Immature natural killer cell (primary cell): ENCODE results near the gene HOXD4. TPM values are rescaled to one million over a fixed set of nuclear protein-coding genes. Genes with fewer than 3 reads are reported as not detected.

Experiments used
- DNase-seq, 3 donors: peaks; one replicate each; pipeline ENCODE4 v3.0.0; 2022; ENCODE audit warnings: mixed read lengths in 1 of 3
- H3K27ac Mint-ChIP-seq, 6 donors: one replicate each; pipeline ENCODE4 v1.8.0; 2020; ENCODE audit warnings: mixed read lengths in 6 of 6, mild to moderate bottlenecking in 5 of 6, inconsistent platforms in 4 of 6, moderate library complexity in 3 of 6
- H3K27me3 Mint-ChIP-seq, 3 donors: one replicate each; pipeline ENCODE4 v1.8.0; 2020 to 2021; ENCODE audit warnings: low read depth in 3 of 3, mild to moderate bottlenecking in 3 of 3, mixed read lengths in 3 of 3, moderate library complexity in 3 of 3, inconsistent platforms in 1 of 3
- H3K36me3 Mint-ChIP-seq, 3 donors: one replicate each; pipeline ENCODE4 v1.8.0; 2020; ENCODE audit warnings: mixed read lengths in 3 of 3, inconsistent platforms in 2 of 3, mild to moderate bottlenecking in 2 of 3
- H3K4me1 Mint-ChIP-seq, 2 donors: one replicate each; pipeline ENCODE4 v1.8.0; 2020; ENCODE audit warnings: inconsistent platforms in 2 of 2, mild to moderate bottlenecking in 2 of 2, mixed read lengths in 2 of 2, moderate library complexity in 1 of 2
- H3K4me3 Mint-ChIP-seq, 5 donors: one replicate each; pipeline ENCODE4 v1.8.0; 2020; ENCODE audit warnings: mild to moderate bottlenecking in 5 of 5, mixed read lengths in 5 of 5, inconsistent platforms in 3 of 5, moderate library complexity in 3 of 5
- H3K9me3 Mint-ChIP-seq, 6 donors: one replicate each; pipeline ENCODE4 v1.8.0; 2020; ENCODE audit warnings: mild to moderate bottlenecking in 6 of 6, mixed read lengths in 6 of 6, inconsistent platforms in 4 of 6, moderate library complexity in 3 of 6
- polyA plus RNA-seq, 3 donors: library from polyadenylated mRNA; unstranded; fragments of 300-500 nt; fragmentation: Illumina TruSeq; gene quantifications; one replicate each; pipeline ENCODE4 v1.2.3, GENCODE V29; 2021

HOXD4 gene
- polyA plus RNA-seq, 3 donors from 2014 or later, result not detected

DNA sequence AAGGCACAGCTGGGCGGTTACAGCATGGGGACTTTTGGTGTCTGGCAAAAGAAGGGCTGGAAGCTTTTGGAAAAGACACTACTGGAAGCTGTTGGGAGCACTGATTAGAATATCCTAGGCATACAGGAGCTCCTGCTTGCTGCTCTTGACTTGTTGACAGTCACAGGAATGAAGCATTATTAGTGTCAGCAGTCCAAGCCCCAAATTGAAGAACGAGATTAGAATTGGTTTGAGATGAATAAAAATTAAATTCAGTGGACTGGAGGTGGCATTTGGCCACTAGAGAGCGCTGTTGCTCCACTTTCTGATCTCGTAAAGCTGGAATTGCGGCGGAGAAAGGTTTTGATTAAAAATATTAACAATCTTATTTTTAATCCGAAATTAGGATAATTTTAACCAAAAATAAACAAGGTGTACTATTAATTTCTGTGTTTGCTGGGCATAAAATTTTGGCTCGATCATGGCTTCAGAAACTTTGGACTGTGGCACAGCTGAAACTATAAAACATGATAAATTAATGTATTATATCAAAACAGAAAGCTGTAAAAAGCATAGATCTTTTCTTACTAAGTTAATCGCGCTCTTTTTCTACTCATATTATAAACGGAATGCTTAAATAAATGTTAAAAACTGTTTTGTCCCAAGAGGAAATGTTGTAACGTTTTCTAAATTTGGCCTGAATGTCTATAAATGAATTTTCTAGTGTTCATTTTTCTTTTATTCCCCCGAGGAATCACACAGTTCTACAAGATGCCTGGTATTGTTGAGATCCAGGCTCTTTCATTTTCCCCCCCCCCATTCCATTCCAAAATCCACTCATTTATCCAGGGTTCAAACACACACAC is 24.2 kb upstream of the HOXD4 start:
- Mint-ChIP-seq H3K9me3 (peaks cover 0 to 9% (median 1%) of the 10 kb centered on the region in 6 donors), H3K36me3 (peaks cover 0 to 2% (median 0%) of the 10 kb centered on the region in 3 donors), H3K4me3 (peak overlapping the region in 1 of 5 donors; percentile 14), H3K27me3 (peaks cover 56 to 70% (median 69%) of the 10 kb centered on the region in 3 donors), H3K27ac (peak overlapping the region in 1 of 6 donors; percentile 15), H3K4me1 (peaks cover 30 to 46% of the 10 kb centered on the region in 2 donors)
- peak; percentile 44 to 59 (median 53) for DNase-seq

DNA sequence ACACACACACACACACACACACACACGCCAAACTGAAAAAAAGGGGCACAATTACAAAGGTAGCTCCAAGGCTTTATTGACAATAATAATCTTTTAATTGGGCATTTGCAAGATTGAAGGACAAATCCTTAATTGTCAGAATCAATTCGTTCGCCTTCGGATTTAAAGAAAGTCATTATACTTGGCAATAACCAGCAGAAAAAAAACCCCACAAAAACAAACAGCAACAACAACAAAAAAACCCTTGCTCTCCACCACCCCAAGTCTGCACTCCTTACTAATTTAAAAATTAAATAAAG is 23.6 kb upstream of the HOXD4 start:
- Mint-ChIP-seq H3K27ac (no peak overlapping the region), H3K9me3 (peaks cover 0 to 9% (median 3%) of the 10 kb centered on the region in 6 donors), H3K36me3 (peaks cover 0 to 5% (median 0%) of the 10 kb centered on the region in 3 donors), H3K4me1 (peaks cover 32 to 52% of the 10 kb centered on the region in 2 donors), H3K4me3 (peak overlapping the region in 1 of 5 donors; percentile 60), H3K27me3 (peaks cover 57 to 73% (median 72%) of the 10 kb centered on the region in 3 donors)
- no peak for DNase-seq

DNA sequence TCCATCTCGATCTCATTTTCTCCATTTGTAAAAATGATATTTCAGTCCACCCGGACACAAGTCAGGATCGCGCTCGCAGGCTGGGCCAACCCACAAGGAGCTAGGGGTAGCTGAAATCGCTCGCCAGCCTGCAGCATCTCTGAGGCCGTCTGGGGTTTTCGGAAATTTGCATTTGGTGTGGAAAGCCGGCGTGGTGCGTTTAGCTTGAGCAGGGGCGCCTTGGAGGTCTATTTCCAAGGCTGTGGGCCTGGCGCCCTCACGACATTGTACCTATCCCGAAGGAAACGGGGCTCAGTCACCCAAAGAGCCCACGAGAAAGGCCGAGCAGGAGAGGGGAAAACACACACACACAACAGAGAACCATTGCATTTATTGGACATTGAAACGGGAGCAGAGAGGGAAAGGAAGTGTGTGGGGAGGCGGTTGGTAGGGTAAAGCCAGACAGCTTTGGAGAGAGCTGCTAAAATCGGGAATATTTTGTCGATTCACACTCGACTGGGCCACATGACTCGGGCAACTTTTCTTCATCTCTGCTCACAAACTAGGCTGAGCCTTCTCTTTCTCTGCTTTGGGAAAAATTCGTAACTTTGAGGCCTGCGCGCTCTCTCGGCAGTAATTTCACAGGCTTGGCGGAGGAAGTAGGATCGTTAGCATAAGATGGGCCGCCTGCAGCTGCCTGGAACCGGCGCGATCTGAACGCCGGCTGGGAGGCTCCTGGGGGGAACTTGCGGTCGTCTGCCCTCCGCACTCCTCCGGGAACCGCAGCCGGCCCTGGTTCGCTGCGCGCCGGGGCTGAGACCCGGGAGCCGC is 23.0 kb upstream of the HOXD4 start:
- peak overlapping the region; percentile 33 to 64 (median 50) for H3K4me3 Mint-ChIP-seq
- peaks cover 0 to 10% (median 3%) of the 10 kb centered on the region in 6 donors for H3K9me3 Mint-ChIP-seq
- H3K4me1 Mint-ChIP-seq, result peaks cover 32 to 55% of the 10 kb centered on the region in 2 donors
- DNase-seq, result no peak
- H3K36me3 Mint-ChIP-seq, result peaks cover 0 to 5% (median 0%) of the 10 kb centered on the region in 3 donors
- H3K27me3 Mint-ChIP-seq, result peaks cover 57 to 79% (median 78%) of the 10 kb centered on the region in 3 donors
- peak overlapping the region in 3 of 6 donors; percentile 28 to 84 (median 69) for H3K27ac Mint-ChIP-seq

DNA sequence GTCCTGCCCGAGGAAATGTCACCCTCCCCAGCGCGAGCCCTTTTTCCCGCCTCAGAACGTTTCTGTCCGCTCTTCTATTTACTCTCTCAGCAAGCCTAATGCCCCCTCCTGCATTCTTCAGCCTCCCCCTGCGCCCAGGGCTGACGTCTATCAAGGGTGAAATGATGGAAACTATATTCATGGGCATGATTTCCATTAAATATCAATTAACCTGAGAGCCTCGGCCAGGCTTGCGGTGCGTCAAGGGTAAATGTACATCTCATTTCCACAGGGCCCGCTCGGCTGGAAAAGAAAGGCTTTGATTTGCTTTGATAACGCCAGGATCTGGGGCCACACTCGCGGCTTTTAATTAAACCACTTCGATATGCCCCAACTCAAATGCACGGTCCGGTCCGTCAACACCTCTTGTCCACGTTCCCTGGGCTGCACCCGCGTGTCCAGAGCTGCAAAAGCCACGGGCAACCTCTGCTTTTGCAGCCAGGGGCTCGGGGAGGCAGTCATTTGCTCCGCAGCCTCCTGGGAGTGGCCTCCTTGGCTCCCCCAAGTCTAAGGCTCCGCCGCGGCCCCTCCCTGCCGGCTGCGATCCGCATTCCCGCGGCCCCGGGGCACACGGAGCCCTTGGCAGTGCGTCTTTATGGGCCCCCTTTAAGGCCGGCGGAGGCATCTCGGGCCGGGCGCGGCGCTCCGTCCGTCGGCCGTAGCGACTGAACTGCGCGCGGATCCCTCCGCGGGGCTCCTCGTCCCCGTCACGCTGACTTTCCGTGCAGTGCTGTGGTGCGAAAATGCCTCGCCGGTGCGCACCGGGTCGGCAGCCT is 22.2 kb upstream of the HOXD4 start, which contains the start of gene HOXD8:
TSS of gene HOXD8 (plus strand) at position 724 of the 815 bp plus-strand sequence. CDS start 662 bp downstream, outside the sequence.
- H3K9me3 Mint-ChIP-seq, result peaks cover 0 to 15% (median 3%) of the 10 kb centered on the region in 6 donors
- H3K4me1 Mint-ChIP-seq, result peaks cover 26 to 50% of the 10 kb centered on the region in 2 donors
- H3K36me3 Mint-ChIP-seq, result peaks cover 0 to 5% (median 0%) of the 10 kb centered on the region in 3 donors
- no peak for DNase-seq
- H3K27ac Mint-ChIP-seq, result peak within 1 kb of the TSS in 2 of 6 donors; percentile 69 to 84
- peaks cover 54 to 79% (median 78%) of the 10 kb centered on the region in 3 donors for H3K27me3 Mint-ChIP-seq
- peak within 1 kb of the TSS; percentile 67 to 82 (median 71) for H3K4me3 Mint-ChIP-seq

DNA sequence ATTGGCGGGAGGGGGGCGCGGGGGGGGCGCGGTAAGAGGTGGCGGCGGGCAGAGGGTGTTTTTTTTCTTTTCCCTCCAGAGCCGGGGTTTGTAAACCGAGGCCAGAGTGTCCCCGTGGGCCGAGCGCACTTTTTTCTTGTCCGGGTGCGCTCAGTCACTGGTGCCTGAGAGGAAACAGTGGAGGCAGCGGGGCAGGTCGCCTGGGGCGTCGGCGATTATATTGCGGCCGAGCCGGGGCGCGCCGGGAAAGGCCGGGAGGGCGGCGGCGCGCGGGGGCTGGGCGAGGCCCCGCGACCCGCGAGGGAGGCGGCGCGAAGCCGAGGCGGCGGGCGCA is 21.6 kb upstream of the HOXD4 start:
- H3K4me1 Mint-ChIP-seq, result peaks cover 26 to 50% of the 10 kb centered on the region in 2 donors
- H3K4me3 Mint-ChIP-seq, result peak overlapping the region; percentile 27 to 63 (median 43)
- peaks cover 56 to 79% (median 74%) of the 10 kb centered on the region in 3 donors for H3K27me3 Mint-ChIP-seq
- peaks cover 0 to 15% (median 3%) of the 10 kb centered on the region in 6 donors for H3K9me3 Mint-ChIP-seq
- no peak for DNase-seq
- H3K27ac Mint-ChIP-seq, result no peak overlapping the region
- H3K36me3 Mint-ChIP-seq, result peaks cover 0 to 5% (median 0%) of the 10 kb centered on the region in 3 donors

DNA sequence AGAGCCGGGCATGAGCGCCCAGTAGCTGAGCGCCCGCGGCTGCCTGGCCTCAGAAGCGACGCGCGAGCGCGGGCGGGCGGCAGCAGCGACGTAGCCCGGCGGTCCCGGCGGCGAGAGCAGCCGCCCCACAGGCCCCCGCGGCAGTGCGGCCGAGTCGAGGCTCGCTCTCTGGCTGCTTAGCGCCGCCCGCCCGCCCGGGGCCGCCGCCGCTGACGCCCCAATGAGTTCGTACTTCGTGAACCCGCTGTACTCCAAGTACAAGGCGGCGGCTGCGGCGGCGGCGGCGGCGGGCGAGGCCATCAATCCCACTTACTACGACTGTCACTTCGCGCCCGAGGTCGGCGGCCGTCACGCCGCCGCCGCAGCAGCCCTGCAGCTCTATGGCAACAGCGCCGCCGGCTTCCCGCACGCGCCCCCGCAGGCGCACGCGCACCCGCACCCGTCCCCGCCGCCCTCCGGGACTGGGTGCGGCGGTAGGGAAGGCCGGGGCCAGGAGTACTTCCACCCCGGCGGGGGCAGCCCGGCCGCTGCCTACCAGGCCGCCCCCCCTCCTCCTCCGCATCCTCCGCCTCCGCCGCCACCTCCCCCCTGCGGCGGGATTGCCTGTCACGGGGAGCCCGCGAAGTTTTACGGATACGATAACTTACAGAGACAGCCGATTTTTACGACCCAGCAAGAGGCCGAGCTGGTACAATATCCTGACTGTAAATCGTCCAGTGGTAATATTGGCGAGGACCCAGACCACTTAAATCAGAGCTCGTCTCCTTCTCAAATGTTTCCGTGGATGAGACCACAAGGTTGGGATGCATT is 21.0 kb upstream of the HOXD4 start:
- peak overlapping the region; percentile 63 to 82 (median 67) for H3K4me3 Mint-ChIP-seq

DNA sequence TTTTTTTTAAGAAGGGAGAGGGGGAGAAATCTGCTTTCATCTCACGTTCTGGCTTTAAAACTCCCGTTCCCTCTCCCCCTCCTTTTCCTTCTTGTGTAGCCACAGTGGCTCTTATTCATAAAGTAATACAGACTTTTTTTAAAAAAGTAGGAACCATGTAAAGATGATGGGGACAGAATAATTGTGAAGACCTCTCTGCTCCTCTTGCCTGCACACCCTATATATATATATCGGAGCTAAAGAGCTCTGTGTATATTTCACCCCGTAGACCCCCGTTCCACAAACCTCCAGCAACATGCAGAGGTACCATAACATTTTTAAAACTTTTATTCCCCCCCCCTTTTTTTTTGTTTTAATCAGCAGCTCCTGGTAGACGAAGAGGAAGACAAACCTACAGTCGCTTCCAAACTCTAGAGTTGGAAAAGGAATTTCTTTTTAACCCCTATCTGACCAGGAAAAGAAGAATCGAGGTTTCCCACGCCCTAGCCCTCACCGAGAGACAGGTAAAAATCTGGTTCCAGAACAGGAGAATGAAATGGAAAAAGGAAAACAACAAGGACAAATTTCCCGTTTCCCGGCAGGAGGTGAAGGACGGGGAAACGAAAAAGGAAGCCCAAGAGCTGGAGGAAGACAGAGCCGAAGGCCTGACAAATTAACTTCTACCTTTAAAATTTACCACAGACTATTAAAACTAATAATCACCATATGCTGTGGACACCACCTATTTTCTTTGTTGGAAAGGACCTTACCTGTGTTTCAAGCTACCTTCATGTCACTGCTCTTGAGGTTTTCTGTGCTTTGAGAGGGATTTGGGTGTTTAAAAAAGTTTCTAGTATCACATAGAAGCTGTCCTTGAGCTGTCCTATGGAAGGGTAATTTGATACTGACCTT is 20.1 kb upstream of the HOXD4 start:
- Mint-ChIP-seq H3K9me3 (peaks cover 0 to 22% (median 6%) of the 10 kb centered on the region in 6 donors), H3K4me3 (peak overlapping the region; percentile 63 to 98 (median 73)), H3K36me3 (peaks cover 0 to 5% (median 0%) of the 10 kb centered on the region in 3 donors), H3K27ac (peak overlapping the region in 1 of 6 donors; percentile 47), H3K27me3 (peaks cover 65 to 81% (median 80%) of the 10 kb centered on the region in 3 donors), H3K4me1 (peaks cover 33 to 60% of the 10 kb centered on the region in 2 donors)
- no peak for DNase-seq

More for the DNA sequence above, 21.0 kb upstream of the HOXD4 start:
- H3K27me3 Mint-ChIP-seq, result peaks cover 58 to 79% (median 76%) of the 10 kb centered on the region in 3 donors
- H3K9me3 Mint-ChIP-seq, result peaks cover 0 to 17% (median 4%) of the 10 kb centered on the region in 6 donors
- peaks cover 0 to 5% (median 0%) of the 10 kb centered on the region in 3 donors for H3K36me3 Mint-ChIP-seq
- DNase-seq, result peak; percentile 38 to 52 (median 45)
- peak overlapping the region in 1 of 6 donors; percentile 47 for H3K27ac Mint-ChIP-seq
- peaks cover 27 to 52% of the 10 kb centered on the region in 2 donors for H3K4me1 Mint-ChIP-seq

DNA sequence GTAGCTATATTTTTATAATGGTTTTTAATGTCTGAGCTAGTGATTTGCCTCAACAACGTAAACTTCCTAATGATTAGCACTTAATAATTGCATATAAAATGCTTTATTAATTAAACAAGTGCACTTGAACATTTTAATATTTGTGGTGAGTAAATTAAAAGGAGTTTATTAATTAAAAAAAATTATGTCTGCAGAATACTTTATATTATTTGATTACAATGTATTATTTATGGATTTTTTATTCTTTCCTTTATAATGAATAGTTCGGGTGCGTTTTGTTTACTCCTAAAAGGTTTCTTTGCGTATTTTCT is 19.5 kb upstream of the HOXD4 start:
- H3K4me3 Mint-ChIP-seq, result peak overlapping the region; percentile 80 to 98 (median 86)
- peaks cover 0 to 22% (median 5%) of the 10 kb centered on the region in 6 donors for H3K9me3 Mint-ChIP-seq
- H3K27ac Mint-ChIP-seq, result peak overlapping the region in 1 of 6 donors; percentile 39
- no peak for DNase-seq
- peaks cover 0 to 5% (median 0%) of the 10 kb centered on the region in 3 donors for H3K36me3 Mint-ChIP-seq
- H3K27me3 Mint-ChIP-seq, result peaks cover 64 to 78% (median 77%) of the 10 kb centered on the region in 3 donors
- H3K4me1 Mint-ChIP-seq, result peaks cover 33 to 59% of the 10 kb centered on the region in 2 donors

DNA sequence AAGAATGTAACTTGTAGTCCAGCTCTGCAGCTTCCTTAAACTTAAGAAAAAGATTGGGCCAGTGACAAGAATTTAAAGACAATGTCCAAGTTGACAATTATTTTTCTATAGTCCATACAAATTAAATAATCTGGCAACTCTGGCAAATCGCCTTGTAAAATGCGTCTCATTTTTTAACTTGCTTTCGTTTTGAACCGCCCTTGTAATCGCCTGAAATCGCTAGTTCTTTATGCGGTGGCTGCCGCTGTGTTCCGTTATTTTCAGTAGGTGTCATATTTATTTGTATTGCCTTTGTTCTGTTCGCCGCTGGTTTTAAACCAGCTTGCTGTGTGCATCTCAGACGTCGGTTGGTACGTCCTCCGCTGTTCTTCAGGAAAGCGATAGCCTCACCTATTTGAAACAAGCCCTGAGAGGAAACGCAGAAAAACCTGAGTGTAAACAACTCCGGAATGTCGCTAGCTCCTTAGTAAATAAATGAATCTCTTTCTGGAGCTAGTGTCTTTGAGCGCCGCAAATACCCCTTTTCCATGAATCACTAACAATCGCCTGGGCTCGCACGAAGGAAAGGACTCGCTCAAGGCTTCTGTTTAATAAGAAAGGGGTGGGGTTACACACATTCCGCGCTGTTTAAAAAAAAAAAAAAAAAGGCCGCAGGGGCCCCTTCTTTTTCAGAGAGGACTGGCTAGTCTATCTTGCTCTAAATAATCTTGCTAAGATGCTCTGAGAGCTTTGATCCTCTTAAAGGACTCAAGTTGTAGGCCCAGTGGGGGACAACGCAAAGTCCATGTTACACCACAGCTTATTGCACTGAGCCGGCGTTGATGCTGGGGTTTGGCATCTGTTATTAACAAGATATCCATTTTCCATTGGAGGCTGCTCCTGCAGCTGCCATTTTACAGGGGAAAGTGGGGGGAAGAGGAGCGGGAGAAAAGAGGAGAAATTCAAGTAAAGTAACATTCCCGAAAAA is 18.9 kb upstream of the HOXD4 start:
- Mint-ChIP-seq H3K4me1 (peaks cover 34 to 57% of the 10 kb centered on the region in 2 donors), H3K27me3 (peaks cover 65 to 77% (median 74%) of the 10 kb centered on the region in 3 donors), H3K9me3 (peaks cover 0 to 22% (median 5%) of the 10 kb centered on the region in 6 donors), H3K4me3 (peak overlapping the region; percentile 80 to 98 (median 86)), H3K36me3 (peaks cover 0 to 5% (median 0%) of the 10 kb centered on the region in 3 donors), H3K27ac (peak overlapping the region in 1 of 6 donors; percentile 39)
- DNase-seq, result peak in 1 of 3 donors; percentile 32

DNA sequence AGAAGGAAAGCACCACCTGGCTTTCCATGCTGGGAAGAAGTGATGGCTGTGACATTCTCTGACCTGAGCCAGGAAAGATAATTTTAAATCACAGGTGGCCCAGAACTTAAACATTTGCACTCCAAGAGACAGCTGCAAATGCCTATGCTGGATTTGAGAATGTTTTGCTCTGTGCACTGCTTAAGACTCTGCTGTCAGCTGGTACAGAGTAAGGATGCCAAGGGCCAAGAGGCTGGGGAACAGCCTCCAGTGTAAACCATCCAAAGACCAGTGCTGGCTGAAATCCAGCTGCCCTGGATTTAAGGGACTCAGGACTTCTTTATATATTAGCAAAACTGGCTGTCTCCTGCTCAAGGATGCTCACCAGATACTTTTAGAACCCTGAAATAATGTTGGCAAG is 18.0 kb upstream of the HOXD4 start:
- Mint-ChIP-seq H3K36me3 (peaks cover 0 to 5% (median 1%) of the 10 kb centered on the region in 3 donors), H3K4me3 (peak overlapping the region in 1 of 5 donors; percentile 8), H3K27ac (no peak overlapping the region), H3K9me3 (peaks cover 2 to 24% (median 6%) of the 10 kb centered on the region in 6 donors), H3K27me3 (peaks cover 67 to 77% (median 68%) of the 10 kb centered on the region in 3 donors), H3K4me1 (peaks cover 30 to 53% of the 10 kb centered on the region in 2 donors)
- DNase-seq, result no peak
